ENCODE data around the gene MDGA2.

- TF ChIP-seq EZH2 (IDR thresholded peaks at IDR 0.05), result no peak
- no peak for TF ChIP-seq SIN3A (IDR thresholded peaks at IDR 0.05; ENCODE audit: low read depth)
Measured at GRCh38 chr14:47543459-47543858, 131.9 kb downstream of the MDGA2 start.
